AG04450 (cell line): ENCODE data around the gene CLTCL1. TPM values are rescaled to one million over a fixed set of nuclear protein-coding genes. Genes with fewer than 3 reads are reported as not detected.
"Not testable (repeated sequence)": the region's sequence is repeated elsewhere in the genome, so short reads cannot be mapped to it uniquely, and the experiment has no call there.

Experiments used
- CTCF ChIA-PET: fragments of 300-600, 350-600 bp; formaldehyde crosslinking; extraction: SDS; loops from one replicate; lab custom pipeline; 2022; ENCODE audit warnings: antibody characterized with exemption, inconsistent platforms; lab: Charles Lee
- POLR2A ChIA-PET: fragments of 350-600 bp; formaldehyde crosslinking; extraction: SDS; loops from one replicate; lab custom pipeline; 2021; ENCODE audit warnings: antibody characterized with exemption, inconsistent platforms; lab: Yijun Ruan, JAX
- DNase-seq: peaks from one replicate; pipeline ENCODE4 v3.0.0-alpha.2; 2011; ENCODE audit warnings: low read depth, low spot score
- H3K27ac ChIP-seq: one replicate; pipeline ENCODE4 v1.5.1; 2012; ENCODE audit warnings: low read depth, low read length, control low read depth
- H3K27me3 ChIP-seq: one replicate; pipeline ENCODE4 v1.6.0; 2012; ENCODE audit warnings: low read length; ENCODE audit not compliant: control insufficient read depth, insufficient read depth
- H3K4me3 ChIP-seq: 2 replicates; pipeline ENCODE4 v1.5.1; 2011; ENCODE audit warnings: mild to moderate bottlenecking, low read depth, low read length, control low read depth
- H3K9me3 ChIP-seq: 2 replicates; pipeline ENCODE4 v1.5.1; 2012; ENCODE audit warnings: low read length; ENCODE audit not compliant: control insufficient read depth, insufficient read depth
- polyA plus RNA-seq: library from polyadenylated mRNA; depleted of rRNA; stranded (reverse); fragments of >200 nt; gene quantifications from 2 replicates; pipeline ENCODE4 v1.2.3, GENCODE V29; 2011
- TF ChIP-seq, protein P1 (sequence below): IDR thresholded peaks from 2 replicates; pipeline ENCODE4 v1.5.1; 2011; ENCODE audit warnings: low read depth, low read length, control low read depth, inconsistent platforms

The CLTCL1 gene
- polyA plus RNA-seq, 1 experiment, result 6.6 TPM

DNA sequence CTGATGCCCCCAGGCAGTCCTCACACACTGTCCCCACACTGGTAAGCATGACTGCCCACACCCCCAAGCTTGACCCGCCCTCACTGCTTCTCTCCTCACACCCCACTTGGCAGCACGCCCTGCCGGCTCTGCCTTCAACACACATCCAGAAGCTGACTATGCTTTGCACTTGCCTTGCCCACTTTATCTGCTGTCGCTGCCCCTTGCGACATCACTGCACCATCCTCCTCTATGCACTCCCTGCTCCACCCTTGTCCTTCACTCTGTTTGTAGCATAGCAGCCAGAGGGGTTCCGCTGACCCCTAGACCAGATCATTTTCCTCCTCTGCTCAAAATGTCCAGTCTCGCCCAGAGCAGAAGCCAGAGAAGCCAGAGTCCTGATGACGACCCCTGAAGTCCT is 87.7 kb downstream of the CLTCL1 start:
- no peak for DNase-seq
- ChIA-PET POLR2A (no interaction called here), CTCF (no interaction called here)
- H3K27me3 ChIP-seq, result no peaks in the 10 kb centered on the region
- H3K9me3 ChIP-seq, result no peaks in the 10 kb centered on the region; the same call in 1 of the 2 replicates
- H3K4me3 ChIP-seq, result no peak overlapping the region
- H3K27ac ChIP-seq, result no peak overlapping the region
- TF ChIP-seq, protein P1, sequence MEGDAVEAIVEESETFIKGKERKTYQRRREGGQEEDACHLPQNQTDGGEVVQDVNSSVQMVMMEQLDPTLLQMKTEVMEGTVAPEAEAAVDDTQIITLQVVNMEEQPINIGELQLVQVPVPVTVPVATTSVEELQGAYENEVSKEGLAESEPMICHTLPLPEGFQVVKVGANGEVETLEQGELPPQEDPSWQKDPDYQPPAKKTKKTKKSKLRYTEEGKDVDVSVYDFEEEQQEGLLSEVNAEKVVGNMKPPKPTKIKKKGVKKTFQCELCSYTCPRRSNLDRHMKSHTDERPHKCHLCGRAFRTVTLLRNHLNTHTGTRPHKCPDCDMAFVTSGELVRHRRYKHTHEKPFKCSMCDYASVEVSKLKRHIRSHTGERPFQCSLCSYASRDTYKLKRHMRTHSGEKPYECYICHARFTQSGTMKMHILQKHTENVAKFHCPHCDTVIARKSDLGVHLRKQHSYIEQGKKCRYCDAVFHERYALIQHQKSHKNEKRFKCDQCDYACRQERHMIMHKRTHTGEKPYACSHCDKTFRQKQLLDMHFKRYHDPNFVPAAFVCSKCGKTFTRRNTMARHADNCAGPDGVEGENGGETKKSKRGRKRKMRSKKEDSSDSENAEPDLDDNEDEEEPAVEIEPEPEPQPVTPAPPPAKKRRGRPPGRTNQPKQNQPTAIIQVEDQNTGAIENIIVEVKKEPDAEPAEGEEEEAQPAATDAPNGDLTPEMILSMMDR, result no peak

DNA sequence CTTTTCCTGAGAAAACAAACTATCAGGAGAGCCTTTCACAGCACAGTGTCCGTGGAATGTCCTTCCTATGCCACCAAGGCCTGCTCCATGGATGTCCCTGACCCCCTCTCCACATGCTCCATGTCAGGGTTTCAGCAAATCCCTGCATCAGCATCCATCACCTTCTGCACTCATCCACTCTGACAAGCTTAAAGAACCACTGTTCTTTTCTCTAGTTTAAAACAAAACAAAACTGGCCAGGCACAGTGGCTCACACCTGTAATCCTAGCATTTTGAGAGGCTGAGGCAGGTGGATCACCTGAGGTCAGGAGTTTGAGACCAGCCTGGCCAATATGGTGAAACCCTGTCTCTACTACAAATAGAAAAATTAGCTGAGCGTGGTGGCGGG is 88.7 kb downstream of the CLTCL1 start:
- POLR2A ChIA-PET, CTCF ChIA-PET, H3K4me3 ChIP-seq, H3K27ac ChIP-seq, H3K9me3 ChIP-seq, DNase-seq, H3K27me3 ChIP-seq: not testable (repeated sequence)

DNA sequence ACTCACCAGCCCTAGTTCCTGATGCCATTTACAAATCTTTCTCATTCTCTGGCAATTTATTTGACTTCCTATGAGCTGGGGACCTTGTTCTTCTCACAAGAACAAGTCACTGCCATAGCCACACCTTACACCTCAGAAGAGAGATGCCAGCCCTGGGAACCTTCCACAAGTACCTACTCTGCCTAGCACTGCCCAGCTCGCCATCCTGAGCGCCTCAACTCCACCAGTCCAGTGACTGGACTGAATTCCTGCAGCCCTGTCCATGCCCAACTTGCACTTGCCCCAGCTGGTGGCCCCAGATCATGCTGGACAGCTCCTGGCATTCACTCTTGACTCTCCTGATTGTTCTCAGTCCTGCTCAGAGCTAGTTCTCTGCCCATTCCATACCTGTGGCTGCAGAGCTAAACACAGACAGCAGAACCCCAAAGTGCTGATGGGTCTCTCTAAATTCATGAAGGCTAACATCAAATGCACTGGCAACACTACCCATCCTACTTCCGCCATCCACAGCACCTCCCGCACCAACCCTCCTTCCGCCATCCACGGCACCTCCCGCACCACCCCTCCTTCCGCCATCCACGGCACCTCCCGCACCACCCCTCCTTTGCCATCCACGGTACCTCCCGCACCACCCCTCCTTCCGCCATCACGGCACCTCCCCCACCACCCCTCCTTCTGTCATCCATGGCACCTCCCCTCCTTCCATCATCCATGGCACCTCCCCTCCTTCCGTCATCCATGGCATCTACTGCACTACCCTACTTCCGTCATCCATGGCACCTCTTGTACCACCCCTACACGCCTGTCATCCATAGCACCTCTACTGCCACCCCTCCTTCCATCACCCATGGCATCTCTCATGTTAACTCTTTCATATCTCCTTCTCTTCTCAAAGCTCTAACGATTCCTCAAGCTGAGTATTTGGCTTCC is 89.4 kb downstream of the CLTCL1 start:
- TF ChIP-seq, protein P1, result no peak
- no peak overlapping the region for H3K4me3 ChIP-seq
- no peaks in the 10 kb centered on the region; the same call in 1 of the 2 replicates for H3K9me3 ChIP-seq
- POLR2A ChIA-PET, result no interaction called here
- no peaks in the 10 kb centered on the region for H3K27me3 ChIP-seq
- CTCF ChIA-PET, result no interaction called here
- DNase-seq, result no peak
- H3K27ac ChIP-seq, result no peak overlapping the region

DNA sequence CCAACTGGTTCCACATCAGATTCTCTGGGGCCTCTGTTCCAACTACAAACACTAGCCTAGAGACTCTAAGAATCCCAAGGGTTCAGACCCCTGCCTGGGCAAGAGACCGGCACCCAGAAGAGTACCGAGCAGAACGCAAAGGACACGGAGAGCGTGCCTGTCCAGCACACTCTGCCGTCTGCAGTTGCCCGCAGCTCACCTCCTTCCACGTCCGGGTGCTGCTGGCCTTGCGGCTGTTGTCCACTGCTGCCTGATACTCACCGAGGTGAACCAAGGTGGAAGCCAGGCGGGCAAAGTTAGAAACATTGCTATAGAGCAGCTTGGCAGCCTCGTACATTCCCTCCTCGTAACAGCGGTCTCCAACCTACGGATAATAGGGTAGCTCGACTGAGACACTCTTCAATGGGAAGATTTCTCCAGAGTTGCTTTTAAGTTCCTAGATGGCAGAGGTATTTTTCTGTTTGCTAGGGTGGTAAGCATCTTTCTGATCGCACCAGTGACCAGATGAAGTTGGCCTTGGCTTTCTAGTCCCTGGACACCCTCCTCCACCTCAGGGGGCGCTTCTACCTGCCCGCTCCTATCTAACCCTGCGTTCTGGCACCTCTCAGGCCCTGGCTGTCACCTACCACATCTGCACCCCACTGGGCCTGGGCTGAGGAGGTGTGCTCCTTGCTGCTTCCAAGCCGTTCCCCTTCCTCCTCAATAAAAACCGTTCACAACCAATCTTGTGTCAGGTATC is 90.2 kb downstream of the CLTCL1 start:
- Histone ChIP-seq H3K9me3 (no peaks in the 10 kb centered on the region; the same call in 1 of the 2 replicates), H3K27ac (no peak overlapping the region), H3K4me3 (no peak overlapping the region), H3K27me3 (no peaks in the 10 kb centered on the region)
- TF ChIP-seq, protein P1, result no peak
- ChIA-PET POLR2A (no interaction called here), CTCF (no interaction called here)
- no peak for DNase-seq

DNA sequence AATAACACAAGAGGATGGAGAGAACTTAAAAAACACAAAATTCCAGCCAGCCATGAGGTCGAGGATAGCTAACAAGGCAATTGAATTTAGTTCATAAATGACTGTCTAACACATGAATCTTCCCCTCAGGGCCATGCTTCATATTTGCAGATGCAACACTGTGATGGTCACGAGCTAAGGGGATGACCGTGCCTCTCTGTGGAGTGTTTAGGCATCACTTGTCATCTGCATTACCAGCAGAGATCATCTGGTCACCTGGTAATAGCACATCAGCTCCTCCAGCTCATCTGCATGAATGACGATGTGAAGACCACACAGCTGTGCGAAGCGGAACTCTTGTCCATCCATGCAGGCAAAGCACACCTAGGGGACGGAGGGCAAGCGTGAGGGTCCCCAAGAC is 92.0 kb downstream of the CLTCL1 start:
- ChIA-PET POLR2A (no interaction called here), CTCF (no interaction called here)
- TF ChIP-seq, protein P1, result no peak
- no peak overlapping the region for H3K27ac ChIP-seq
- no peak overlapping the region for H3K4me3 ChIP-seq
- no peak for DNase-seq
- H3K27me3 ChIP-seq, result no peaks in the 10 kb centered on the region
- H3K9me3 ChIP-seq, result no peaks in the 10 kb centered on the region; the same call in 1 of the 2 replicates
